Loucy (cell line): Measurements from ENCODE around the gene SMIM11.
"Not testable (repeated sequence)": the region's sequence is repeated elsewhere in the genome, so short reads cannot be mapped to it uniquely, and the experiment has no call there.

ENCODE experiments used
- H2AFZ ChIP-seq: fragments of 200-600 bp; sonication (generic); 2 replicates; pipeline ENCODE4 v1.6.0; 2016; ENCODE audit warnings: antibody characterized with exemption, mild to moderate bottlenecking, low read length, moderate library complexity
- H3F3A ChIP-seq: fragments of 200-600 bp; 2 replicates; pipeline ENCODE4 v1.6.0; 2016; ENCODE audit warnings: antibody characterized with exemption, low read depth, mild to moderate bottlenecking
- H3K27me3 ChIP-seq: fragments of 200-600 bp; sonication (generic); 2 replicates; pipeline ENCODE4 v1.6.1; 2014; ENCODE audit warnings: low read length, mild to moderate bottlenecking; ENCODE audit not compliant: insufficient read depth, poor library complexity, severe bottlenecking
- H3K36me3 ChIP-seq: fragments of 200-600 bp; sonication (generic); 2 replicates; pipeline ENCODE4 v1.6.1; 2016; ENCODE audit warnings: low read length; ENCODE audit not compliant: insufficient read depth
- H3K4me1 ChIP-seq: fragments of 200-600 bp; sonication (generic); 2 replicates; pipeline ENCODE4 v1.5.1; 2014; ENCODE audit warnings: low read length, mild to moderate bottlenecking; ENCODE audit not compliant: insufficient read depth, poor library complexity, severe bottlenecking
- H3K4me2 ChIP-seq: fragments of 200-600 bp; sonication (generic); 2 replicates; pipeline ENCODE4 v1.6.0; 2014; ENCODE audit warnings: antibody characterized with exemption, low read length, low read depth, mild to moderate bottlenecking; ENCODE audit not compliant: poor library complexity, severe bottlenecking
- H3K4me3 ChIP-seq: fragments of 200-600 bp; sonication (generic); 2 replicates; pipeline ENCODE4 v1.5.1; 2014; ENCODE audit warnings: low read length, mild to moderate bottlenecking, mixed read lengths; ENCODE audit not compliant: poor library complexity, severe bottlenecking
- H3K79me2 ChIP-seq: fragments of 200-600 bp; sonication (generic); 2 replicates; pipeline ENCODE4 v1.6.1; 2014; ENCODE audit warnings: low read length; ENCODE audit not compliant: insufficient read depth
- H3K9ac ChIP-seq: fragments of 200-600 bp; sonication (generic); 2 replicates; pipeline ENCODE4 v1.6.0; 2014; ENCODE audit warnings: mild to moderate bottlenecking, low read depth, low read length, moderate library complexity; ENCODE audit not compliant: poor library complexity, severe bottlenecking
- H3K9me2 ChIP-seq: fragments of 200-600 bp; sonication (generic); replicated peaks from 2 replicates; pipeline ENCODE4 v1.6.1; 2016; ENCODE audit warnings: low read depth, low read length, mixed read lengths
- H3K9me3 ChIP-seq: fragments of 200-600 bp; sonication (generic); 2 replicates; pipeline ENCODE4 v1.6.1; 2014; ENCODE audit warnings: mild to moderate bottlenecking, antibody characterized with exemption, low read length, low read depth; ENCODE audit not compliant: insufficient read depth
- H4K20me1 ChIP-seq: fragments of 200-600 bp; sonication (generic); 2 replicates; pipeline ENCODE4 v1.6.0; 2014; ENCODE audit warnings: antibody characterized with exemption, low read length, mild to moderate bottlenecking; ENCODE audit not compliant: insufficient read depth, poor library complexity, severe bottlenecking
- EZH2phosphoT487 ChIP-seq: fragments of 200-600 bp; IDR thresholded peaks from 2 replicates; pipeline ENCODE4 v1.6.1; 2018; ENCODE audit warnings: antibody characterized with exemption, mild to moderate bottlenecking, moderate library complexity, borderline replicate concordance
- TF ChIP-seq, protein P1 (sequence below): fragments of 200-600 bp; sonication (generic); conservative IDR thresholded peaks from 2 replicates; pipeline ENCODE4 v1.5.1; 2014; ENCODE audit warnings: mild to moderate bottlenecking, antibody characterized with exemption, low read length

Gene SMIM11, protein sequence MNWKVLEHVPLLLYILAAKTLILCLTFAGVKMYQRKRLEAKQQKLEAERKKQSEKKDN

DNA sequence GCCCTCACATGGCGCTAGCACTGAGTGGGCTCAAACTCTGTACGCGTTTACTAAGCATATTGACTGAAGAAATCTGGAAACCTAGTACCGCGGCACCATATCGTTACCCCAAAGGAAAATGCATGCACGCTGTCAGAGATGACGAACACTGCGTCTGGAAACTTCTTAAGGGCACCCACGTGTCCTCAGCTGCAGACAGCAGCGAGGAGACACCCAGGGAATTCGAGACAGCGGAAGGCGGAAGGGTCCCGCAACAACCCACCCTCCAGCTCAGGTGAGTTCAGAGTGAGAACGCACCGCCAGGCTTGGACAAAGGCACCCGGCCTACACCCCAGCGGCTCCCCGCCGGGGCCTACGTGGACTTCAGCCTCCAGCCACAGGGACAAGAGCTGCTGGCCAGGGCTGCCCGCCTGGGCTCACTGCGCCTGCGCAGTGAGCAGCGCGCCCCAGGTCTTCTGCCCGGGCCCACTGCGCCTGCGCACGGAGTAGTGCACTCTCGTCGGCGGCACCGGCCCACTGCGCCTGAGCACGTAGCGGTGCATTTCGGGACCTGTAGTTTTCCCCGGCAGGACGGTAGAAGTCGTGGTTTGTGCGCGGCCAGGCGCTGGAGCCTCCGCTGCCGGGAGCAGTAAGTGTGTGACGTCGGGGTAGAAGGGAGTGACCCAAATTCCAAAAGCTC is at the start of gene SMIM11:
Gene SMIM11, plus strand, starts transcription at position 568 of the 679 bp plus-strand sequence. CDS start 3,998 bp downstream, outside the sequence.
- H3K4me2 ChIP-seq, H3K9me3 ChIP-seq, H4K20me1 ChIP-seq, H3K9me2 ChIP-seq, H3K36me3 ChIP-seq, H3K27me3 ChIP-seq, H3K4me3 ChIP-seq, H3K79me2 ChIP-seq, H2AFZ ChIP-seq, H3F3A ChIP-seq, H3K9ac ChIP-seq, H3K4me1 ChIP-seq: not testable (repeated sequence)

- no peaks in the 10 kb centered on the region for H3K27me3 ChIP-seq
- no peaks in the 10 kb centered on the region for H4K20me1 ChIP-seq
- H3K9me2 ChIP-seq, result no peaks in the 10 kb centered on the region
- no peak overlapping the region for H3K9ac ChIP-seq
- H2AFZ ChIP-seq, result no peak overlapping the region
- no peak overlapping the region for H3K4me3 ChIP-seq
- H3K79me2 ChIP-seq, result no peaks in the 10 kb centered on the region
- H3K4me1 ChIP-seq, result no peaks in the 10 kb centered on the region
- no peaks in the 10 kb centered on the region for H3F3A ChIP-seq
- no peaks in the 10 kb centered on the region for H3K9me3 ChIP-seq
- TF ChIP-seq, protein P1, sequence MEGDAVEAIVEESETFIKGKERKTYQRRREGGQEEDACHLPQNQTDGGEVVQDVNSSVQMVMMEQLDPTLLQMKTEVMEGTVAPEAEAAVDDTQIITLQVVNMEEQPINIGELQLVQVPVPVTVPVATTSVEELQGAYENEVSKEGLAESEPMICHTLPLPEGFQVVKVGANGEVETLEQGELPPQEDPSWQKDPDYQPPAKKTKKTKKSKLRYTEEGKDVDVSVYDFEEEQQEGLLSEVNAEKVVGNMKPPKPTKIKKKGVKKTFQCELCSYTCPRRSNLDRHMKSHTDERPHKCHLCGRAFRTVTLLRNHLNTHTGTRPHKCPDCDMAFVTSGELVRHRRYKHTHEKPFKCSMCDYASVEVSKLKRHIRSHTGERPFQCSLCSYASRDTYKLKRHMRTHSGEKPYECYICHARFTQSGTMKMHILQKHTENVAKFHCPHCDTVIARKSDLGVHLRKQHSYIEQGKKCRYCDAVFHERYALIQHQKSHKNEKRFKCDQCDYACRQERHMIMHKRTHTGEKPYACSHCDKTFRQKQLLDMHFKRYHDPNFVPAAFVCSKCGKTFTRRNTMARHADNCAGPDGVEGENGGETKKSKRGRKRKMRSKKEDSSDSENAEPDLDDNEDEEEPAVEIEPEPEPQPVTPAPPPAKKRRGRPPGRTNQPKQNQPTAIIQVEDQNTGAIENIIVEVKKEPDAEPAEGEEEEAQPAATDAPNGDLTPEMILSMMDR, result no peak
- TF ChIP-seq EZH2phosphoT487, result no peak
- H3K4me2 ChIP-seq, result no peak overlapping the region
- H3K36me3 ChIP-seq, result no peaks in the 10 kb centered on the region
Observed at GRCh38 chr21:34330055-34330454, 45.3 kb upstream of the SMIM11 start.

- Histone ChIP-seq H3K36me3 (no peaks in the 10 kb centered on the region), H3K4me3 (no peak overlapping the region), H3K4me2 (no peak overlapping the region), H3K9me2 (no peaks in the 10 kb centered on the region), H3K79me2 (no peaks in the 10 kb centered on the region), H4K20me1 (no peaks in the 10 kb centered on the region), H2AFZ (no peak overlapping the region), H3K9ac (no peak overlapping the region), H3K9me3 (no peaks in the 10 kb centered on the region), H3F3A (no peaks in the 10 kb centered on the region), H3K27me3 (no peaks in the 10 kb centered on the region), H3K4me1 (no peaks in the 10 kb centered on the region)
- no peak for TF ChIP-seq EZH2phosphoT487
- TF ChIP-seq, protein P1, result no peak
Observed at GRCh38 chr21:34331726-34332125, 43.6 kb upstream of the SMIM11 start.

GRCh38 chr21:34332347-34332746 is 43.0 kb upstream of the SMIM11 start:
- TF ChIP-seq, protein P1, result no peak
- no peak for TF ChIP-seq EZH2phosphoT487
- no peaks in the 10 kb centered on the region for H3K79me2 ChIP-seq
- no peaks in the 10 kb centered on the region for H3K36me3 ChIP-seq

More at GRCh38 chr21:34332347-34332746, 43.0 kb upstream of the SMIM11 start:
- no peak overlapping the region for H3K9ac ChIP-seq
- no peaks in the 10 kb centered on the region for H3F3A ChIP-seq
- H3K4me1 ChIP-seq, result no peaks in the 10 kb centered on the region
- H3K27me3 ChIP-seq, result no peaks in the 10 kb centered on the region
- H3K9me2 ChIP-seq, result no peaks in the 10 kb centered on the region
- no peak overlapping the region for H3K4me3 ChIP-seq
- H2AFZ ChIP-seq, result no peak overlapping the region
- no peaks in the 10 kb centered on the region for H4K20me1 ChIP-seq
- no peak overlapping the region for H3K4me2 ChIP-seq
- H3K9me3 ChIP-seq, result no peaks in the 10 kb centered on the region
